Chondrocyte (in vitro differentiated cells): ENCODE results near the gene SETD6. TPM values are rescaled to one million over a fixed set of nuclear protein-coding genes. Genes with fewer than 3 reads are reported as not detected.

ENCODE experiments used
- DNase-seq: peaks from one replicate; pipeline ENCODE4 v3.0.0; 2021; ENCODE audit warnings: mixed read lengths, low spot score
- H3K27ac Mint-ChIP-seq: one replicate; pipeline ENCODE4 v1.8.0; 2021; ENCODE audit warnings: mild to moderate bottlenecking, moderate library complexity, mixed read lengths; ENCODE audit not compliant: unreplicated experiment
- H3K27me3 Mint-ChIP-seq: 2 replicates; pipeline ENCODE4 v1.8.0; 2021; ENCODE audit warnings: low read depth, mixed read lengths
- H3K36me3 Mint-ChIP-seq: 2 replicates; pipeline ENCODE4 v1.8.0; 2021; ENCODE audit warnings: low read depth, mixed read lengths
- H3K4me1 Mint-ChIP-seq: 2 replicates; pipeline ENCODE4 v1.8.0; 2021; ENCODE audit warnings: low read depth, mild to moderate bottlenecking, mixed read lengths
- H3K4me3 Mint-ChIP-seq: one replicate; pipeline ENCODE4 v1.8.0; 2021; ENCODE audit warnings: mild to moderate bottlenecking, moderate library complexity, mixed read lengths; ENCODE audit not compliant: unreplicated experiment
- H3K9me3 Mint-ChIP-seq: 2 replicates; pipeline ENCODE4 v1.8.0; 2021; ENCODE audit warnings: low read depth, mixed read lengths
- total RNA-seq: library from RNA; stranded (reverse); gene quantifications from 3 replicates; pipeline ENCODE4 v1.2.1, GENCODE V29; 2021
- TF ChIP-seq, protein P1 (sequence below): fragments of 200-600 bp; sonication (generic); IDR thresholded peaks from 2 replicates; pipeline ENCODE4 v1.5.0; 2021; ENCODE audit warnings: antibody characterized with exemption, mild to moderate bottlenecking, moderate library complexity

SETD6 gene
- total RNA-seq, 1 donor from 2014 or later = 13.0 TPM

DNA sequence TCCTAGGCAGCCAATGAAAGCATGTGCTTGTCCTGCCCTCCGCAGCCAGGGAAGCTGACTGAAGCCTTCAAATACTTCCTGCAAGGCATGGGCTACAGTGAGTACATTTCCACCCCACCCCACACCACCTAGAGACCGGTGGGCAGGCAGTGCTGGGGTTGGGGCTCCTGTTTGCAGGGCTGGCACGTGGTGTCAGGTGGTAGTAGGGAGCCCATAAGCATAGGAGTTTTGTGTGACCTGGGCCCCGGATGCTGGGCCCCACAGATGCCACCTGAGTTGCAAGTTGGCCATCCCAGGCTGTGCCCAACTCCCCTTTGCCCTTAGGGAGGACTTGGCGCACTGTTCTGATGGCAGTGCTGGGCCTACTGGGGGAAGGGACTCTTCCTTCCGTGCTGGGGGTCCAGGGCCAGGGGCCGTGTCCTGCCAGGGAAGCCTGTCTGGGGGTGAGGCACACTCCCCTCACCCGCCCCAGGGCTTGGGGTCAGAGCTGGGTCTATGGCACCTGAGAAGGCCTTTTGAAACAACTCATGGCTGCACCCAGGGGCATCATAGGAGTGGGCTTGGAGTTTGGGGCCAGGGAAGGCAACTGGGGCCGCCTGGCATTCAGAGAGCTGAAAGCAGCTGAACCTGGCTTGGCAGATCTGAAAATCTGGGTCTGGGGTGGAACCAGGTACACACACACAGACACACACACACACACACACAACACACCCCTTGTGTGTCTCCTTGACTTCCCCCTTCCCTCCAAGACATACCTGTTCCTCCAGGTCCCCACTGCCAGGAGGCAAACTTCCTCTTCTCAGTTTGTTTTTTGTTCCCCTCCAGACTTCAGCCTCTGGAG lies 5.8 kb upstream of the SETD6 start:
- Mint-ChIP-seq H3K9me3 (no peaks in the 10 kb centered on the region), H3K27ac (no peak overlapping the region), H3K27me3 (no peaks in the 10 kb centered on the region), H3K36me3 (no peaks in the 10 kb centered on the region), H3K4me3 (no peak overlapping the region), H3K4me1 (peaks cover 3% of the 10 kb centered on the region)
- TF ChIP-seq, protein P1, sequence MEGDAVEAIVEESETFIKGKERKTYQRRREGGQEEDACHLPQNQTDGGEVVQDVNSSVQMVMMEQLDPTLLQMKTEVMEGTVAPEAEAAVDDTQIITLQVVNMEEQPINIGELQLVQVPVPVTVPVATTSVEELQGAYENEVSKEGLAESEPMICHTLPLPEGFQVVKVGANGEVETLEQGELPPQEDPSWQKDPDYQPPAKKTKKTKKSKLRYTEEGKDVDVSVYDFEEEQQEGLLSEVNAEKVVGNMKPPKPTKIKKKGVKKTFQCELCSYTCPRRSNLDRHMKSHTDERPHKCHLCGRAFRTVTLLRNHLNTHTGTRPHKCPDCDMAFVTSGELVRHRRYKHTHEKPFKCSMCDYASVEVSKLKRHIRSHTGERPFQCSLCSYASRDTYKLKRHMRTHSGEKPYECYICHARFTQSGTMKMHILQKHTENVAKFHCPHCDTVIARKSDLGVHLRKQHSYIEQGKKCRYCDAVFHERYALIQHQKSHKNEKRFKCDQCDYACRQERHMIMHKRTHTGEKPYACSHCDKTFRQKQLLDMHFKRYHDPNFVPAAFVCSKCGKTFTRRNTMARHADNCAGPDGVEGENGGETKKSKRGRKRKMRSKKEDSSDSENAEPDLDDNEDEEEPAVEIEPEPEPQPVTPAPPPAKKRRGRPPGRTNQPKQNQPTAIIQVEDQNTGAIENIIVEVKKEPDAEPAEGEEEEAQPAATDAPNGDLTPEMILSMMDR = no peak
- DNase-seq = peak; percentile 65

DNA sequence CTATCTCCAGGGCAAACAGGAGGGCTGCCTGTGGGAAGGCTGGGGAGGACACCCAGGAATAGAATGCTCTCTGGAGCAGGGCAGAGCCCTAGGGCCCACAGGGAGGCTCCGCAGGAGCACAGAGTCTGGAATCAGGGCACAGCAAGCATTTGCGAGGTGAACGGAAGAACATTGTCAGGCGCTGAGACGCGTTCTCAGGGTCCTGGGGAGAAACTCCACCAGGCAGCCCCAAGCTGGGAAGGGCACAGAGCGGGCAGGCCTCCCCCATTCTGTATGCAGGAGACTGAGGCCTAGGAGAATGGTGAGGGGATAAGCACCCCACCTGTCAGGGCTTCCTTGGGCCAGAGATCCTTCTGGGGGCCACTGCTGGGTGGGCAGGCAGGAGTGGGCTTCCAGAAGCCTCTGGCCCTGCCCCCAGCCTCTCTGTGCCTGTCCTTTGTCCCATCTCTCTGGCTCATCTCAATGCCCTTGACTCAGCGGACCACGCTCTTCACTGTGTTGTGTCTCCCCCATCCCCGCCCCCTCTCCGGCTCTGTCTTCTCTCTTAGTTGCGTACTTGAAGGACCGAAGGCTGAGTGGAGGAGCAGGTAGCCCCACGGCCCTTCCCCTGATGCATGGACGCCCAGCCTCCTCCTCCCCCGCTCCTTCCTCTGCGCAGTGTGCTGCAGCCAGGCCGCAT lies 5.1 kb upstream of the SETD6 start:
- Mint-ChIP-seq H3K36me3 (no peaks in the 10 kb centered on the region), H3K27me3 (no peaks in the 10 kb centered on the region), H3K4me3 (no peak overlapping the region), H3K27ac (no peak overlapping the region), H3K4me1 (peaks cover 9% of the 10 kb centered on the region), H3K9me3 (no peaks in the 10 kb centered on the region)
- peak; percentile 68 for DNase-seq
- TF ChIP-seq, protein P1 = no peak

DNA sequence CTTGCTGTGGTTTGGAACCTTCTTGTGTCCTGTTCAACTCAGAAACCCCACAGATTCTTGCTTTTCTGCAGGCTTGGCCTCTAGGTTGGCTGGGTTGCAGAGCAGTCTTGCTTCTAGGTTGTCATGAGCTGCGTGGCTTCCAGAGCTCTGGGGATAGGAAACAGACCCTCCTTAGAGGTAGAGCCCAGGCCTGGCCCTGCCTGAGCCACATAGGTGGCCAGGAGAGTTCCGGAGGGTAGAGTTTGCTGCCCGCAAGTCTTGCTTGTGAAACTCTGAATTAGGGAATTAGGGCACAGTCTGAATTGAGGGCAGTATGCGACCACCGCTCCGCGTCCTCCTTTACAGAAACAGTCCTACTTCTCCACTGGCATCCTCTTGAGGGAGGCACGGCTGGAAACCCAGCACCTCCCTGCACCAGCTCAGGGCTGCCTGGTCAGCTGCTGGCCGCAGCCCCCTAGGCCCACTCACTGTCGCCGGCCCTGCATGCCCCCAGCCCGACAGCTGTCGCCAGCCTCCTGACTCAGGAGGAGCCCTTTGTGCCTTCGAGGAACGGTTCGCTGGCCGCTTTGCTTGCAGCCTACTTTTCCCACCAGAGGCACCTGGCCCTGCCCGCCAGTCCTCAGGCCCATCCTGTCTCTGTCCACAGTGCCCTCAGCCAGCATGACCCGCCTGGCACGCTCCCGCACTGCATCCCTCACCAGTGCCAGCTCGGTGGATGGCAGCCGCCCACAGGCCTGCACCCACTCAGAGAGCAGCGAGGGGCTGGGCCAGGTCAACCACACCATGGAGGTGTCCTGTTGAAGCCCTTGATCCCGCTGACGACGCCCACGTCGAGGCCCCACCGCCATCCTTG lies 4.3 kb upstream of the SETD6 start:
- TF ChIP-seq, protein P1 = no peak
- no peaks in the 10 kb centered on the region for H3K27me3 Mint-ChIP-seq
- no peak overlapping the region for H3K27ac Mint-ChIP-seq
- no peak overlapping the region for H3K4me3 Mint-ChIP-seq
- no peaks in the 10 kb centered on the region for H3K36me3 Mint-ChIP-seq
- DNase-seq = peak; percentile 89
- H3K4me1 Mint-ChIP-seq = peaks cover 9% of the 10 kb centered on the region
- H3K9me3 Mint-ChIP-seq = no peaks in the 10 kb centered on the region

DNA sequence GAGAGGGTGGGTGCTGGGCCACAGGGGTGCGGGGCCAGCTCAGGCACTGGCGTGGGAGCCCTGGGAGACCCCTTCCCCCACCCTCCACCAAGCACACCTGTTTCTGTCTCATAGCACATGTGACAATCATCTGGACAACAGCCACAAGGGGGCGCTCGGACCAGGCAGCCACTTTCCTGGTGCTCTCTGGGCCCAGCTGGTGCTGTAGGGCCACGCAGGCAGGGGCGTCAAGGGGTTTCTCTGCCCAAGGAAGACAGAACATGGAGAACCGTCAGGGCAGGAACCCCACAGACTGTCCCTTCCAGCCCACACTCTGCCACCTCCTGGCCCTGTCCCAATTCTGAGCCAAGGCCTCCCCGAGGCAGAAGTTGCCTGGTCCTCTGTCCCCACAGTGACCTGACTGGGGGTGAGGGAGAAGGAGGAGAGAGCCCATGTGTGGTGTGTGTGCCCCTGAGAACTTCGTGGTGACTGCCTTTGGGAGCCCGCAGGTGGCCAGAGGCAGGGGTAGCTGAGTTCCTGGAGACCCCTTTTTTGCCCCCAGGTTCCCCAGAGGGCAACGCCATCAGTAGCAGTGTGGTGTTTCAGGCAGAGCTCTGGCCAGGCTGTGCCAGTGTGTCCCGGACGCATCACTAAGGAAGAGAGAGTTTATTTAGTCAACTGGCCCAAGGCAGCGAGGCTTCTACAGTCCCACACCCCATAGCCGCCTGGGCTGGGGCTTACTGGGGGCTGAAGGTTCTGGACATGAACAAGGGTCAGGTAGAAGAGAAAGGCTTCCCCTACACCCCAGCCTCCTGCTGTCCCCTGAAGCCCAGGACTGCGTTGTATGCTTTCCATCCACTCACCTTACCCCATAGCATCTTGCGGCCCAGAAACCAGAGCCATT lies 3.1 kb upstream of the SETD6 start:
- H3K36me3 Mint-ChIP-seq = no peaks in the 10 kb centered on the region
- H3K27me3 Mint-ChIP-seq = no peaks in the 10 kb centered on the region
- TF ChIP-seq, protein P1 = peak; percentile 90
- peaks cover 16% of the 10 kb centered on the region for H3K4me1 Mint-ChIP-seq
- H3K9me3 Mint-ChIP-seq = no peaks in the 10 kb centered on the region
- no peak overlapping the region for H3K4me3 Mint-ChIP-seq
- peak; percentile 91 for DNase-seq
- H3K27ac Mint-ChIP-seq = no peak overlapping the region
